H9 (cell line): ENCODE data around the gene LPP. TPM values are rescaled to one million over a fixed set of nuclear protein-coding genes. Genes with fewer than 3 reads are reported as not detected.

Experiments used
- DNase-seq: peaks from one replicate; pipeline ENCODE4 v3.0.0-alpha.2; 2017
- H2AFZ ChIP-seq: one replicate; pipeline ENCODE4 v1.6.1; 2013; ENCODE audit warnings: mild to moderate bottlenecking, low read length, control low read depth, moderate library complexity
- H2AK5ac ChIP-seq: 2 replicates; pipeline ENCODE4 v1.6.1; 2013; ENCODE audit warnings: low read length, control low read depth, mixed read lengths; ENCODE audit not compliant: insufficient read length
- H2BK120ac ChIP-seq: one replicate; pipeline ENCODE4 v1.6.1; 2013; ENCODE audit warnings: low read depth, mild to moderate bottlenecking, low read length, control low read depth, inconsistent platforms; ENCODE audit not compliant: poor library complexity, severe bottlenecking
- H2BK12ac ChIP-seq: 2 replicates; pipeline ENCODE4 v1.6.1; 2013; ENCODE audit warnings: low read length, control low read depth, mixed read lengths, low read depth; ENCODE audit not compliant: insufficient read length
- H2BK15ac ChIP-seq: 2 replicates; pipeline ENCODE4 v1.6.1; 2013; ENCODE audit warnings: low read depth, low read length, control low read depth
- H2BK20ac ChIP-seq: one replicate; pipeline ENCODE4 v1.6.1; 2013; ENCODE audit warnings: low read depth, mild to moderate bottlenecking, low read length, control low read depth, inconsistent platforms; ENCODE audit not compliant: poor library complexity, severe bottlenecking
- H2BK5ac ChIP-seq: 2 replicates; pipeline ENCODE4 v1.6.1; 2013; ENCODE audit warnings: low read length, control low read depth, mixed read lengths; ENCODE audit not compliant: insufficient read length
- H3K14ac ChIP-seq: 2 replicates; pipeline ENCODE4 v1.6.1; 2013; ENCODE audit warnings: low read length, control low read depth; ENCODE audit not compliant: insufficient read depth
- H3K18ac ChIP-seq: 2 replicates; pipeline ENCODE4 v1.6.1; 2013; ENCODE audit warnings: low read depth, mild to moderate bottlenecking, mixed read lengths, low read length, control low read depth; ENCODE audit not compliant: insufficient read length
- H3K23ac ChIP-seq: 2 replicates; pipeline ENCODE4 v1.6.1; 2013; ENCODE audit warnings: low read length, control low read depth, mixed read lengths, low read depth; ENCODE audit not compliant: insufficient read length
- H3K23me2 ChIP-seq: 2 replicates; pipeline ENCODE4 v1.6.1; 2013; ENCODE audit warnings: low read depth, mild to moderate bottlenecking, mixed read lengths, low read length, control low read depth; ENCODE audit not compliant: insufficient read length, poor library complexity, severe bottlenecking
- H3K27ac ChIP-seq: 2 replicates; pipeline ENCODE4 v1.5.1; 2013; ENCODE audit warnings: low read length, control low read depth, mixed read lengths, low read depth; ENCODE audit not compliant: insufficient read length
- H3K27me3 ChIP-seq: 2 replicates; pipeline ENCODE4 v1.6.1; 2013; ENCODE audit warnings: low read length, control low read depth, inconsistent platforms; ENCODE audit not compliant: insufficient read depth
- H3K4ac ChIP-seq: 2 replicates; pipeline ENCODE4 v1.6.1; 2013; ENCODE audit warnings: low read depth, mild to moderate bottlenecking, control low read depth, inconsistent platforms, low read length, moderate library complexity
- H3K4me1 ChIP-seq: 2 replicates; pipeline ENCODE4 v1.6.1; 2013; ENCODE audit warnings: low read length, control low read depth, inconsistent platforms; ENCODE audit not compliant: insufficient read depth
- H3K4me2 ChIP-seq: 2 replicates; pipeline ENCODE4 v1.6.1; 2013; ENCODE audit warnings: low read length, control low read depth, mixed read lengths; ENCODE audit not compliant: insufficient read length, insufficient read depth
- H3K56ac ChIP-seq: 2 replicates; pipeline ENCODE4 v1.6.1; 2013; ENCODE audit warnings: low read depth, mild to moderate bottlenecking, mixed read lengths, low read length, control low read depth; ENCODE audit not compliant: insufficient read length
- H3K79me1 ChIP-seq: 2 replicates; pipeline ENCODE4 v1.6.1; 2013; ENCODE audit warnings: low read depth, mild to moderate bottlenecking, moderate library complexity, low read length, control low read depth, inconsistent platforms; ENCODE audit not compliant: insufficient read depth, poor library complexity, severe bottlenecking
- H3K79me2 ChIP-seq: 2 replicates; pipeline ENCODE4 v1.6.1; 2013; ENCODE audit warnings: low read length, control low read depth, inconsistent platforms; ENCODE audit not compliant: insufficient read depth
- H3K9ac ChIP-seq: 2 replicates; pipeline ENCODE4 v1.6.1; 2013; ENCODE audit warnings: low read length, control low read depth, mixed read lengths; ENCODE audit not compliant: insufficient read length; ENCODE audit errors: extremely low read depth
- H3K9me3 ChIP-seq: one replicate; pipeline ENCODE4 v1.6.1; 2013; ENCODE audit warnings: low read depth, low read length, inconsistent platforms; ENCODE audit not compliant: control insufficient read depth
- H3T11ph ChIP-seq: one replicate; pipeline ENCODE4 v1.6.1; 2013; ENCODE audit warnings: mild to moderate bottlenecking, low read length, control low read depth, inconsistent platforms
- H4K20me1 ChIP-seq: one replicate; pipeline ENCODE4 v1.6.1; 2013; ENCODE audit not compliant: control insufficient read depth, insufficient read length, insufficient read depth
- H4K5ac ChIP-seq: 2 replicates; pipeline ENCODE4 v1.6.1; 2013; ENCODE audit warnings: low read depth, mild to moderate bottlenecking, mixed read lengths, low read length, control low read depth; ENCODE audit not compliant: insufficient read length
- H4K8ac ChIP-seq: replicated peaks from 2 replicates; pipeline ENCODE4 v1.6.1; 2013; ENCODE audit warnings: low read length, control low read depth, mixed read lengths, low read depth; ENCODE audit not compliant: insufficient read length
- H4K91ac ChIP-seq: 2 replicates; pipeline ENCODE4 v1.6.1; 2013; ENCODE audit warnings: low read depth, mild to moderate bottlenecking, moderate library complexity, mixed read lengths, low read length, control low read depth; ENCODE audit not compliant: insufficient read length
- H3K27ac Mint-ChIP-seq, 3 experiments: 2 replicates in 2 of 3; 3 replicates in 1 of 3; pipeline ENCODE4 v1.8.0; 2020 to 2021; ENCODE audit warnings: mixed read lengths in 3 of 3, mild to moderate bottlenecking in 1 of 3, moderate library complexity in 1 of 3
- H3K27me3 Mint-ChIP-seq: 2 replicates; pipeline ENCODE4 v1.8.0; 2021; ENCODE audit warnings: low read depth, mild to moderate bottlenecking, moderate library complexity, mixed read lengths
- H3K36me3 Mint-ChIP-seq, 3 experiments: 2 replicates in 2 of 3; 3 replicates in 1 of 3; pipeline ENCODE4 v1.8.0; 2020 to 2021; ENCODE audit warnings: low read depth in 3 of 3, mixed read lengths in 3 of 3; ENCODE audit not compliant: insufficient read depth in 1 of 3
- H3K4me1 Mint-ChIP-seq, 2 experiments: 2 replicates each; pipeline ENCODE4 v1.8.0; 2020; ENCODE audit warnings: mixed read lengths in 2 of 2
- H3K4me3 Mint-ChIP-seq, 2 experiments: 2 replicates in 1 of 2; 3 replicates in 1 of 2; pipeline ENCODE4 v1.8.0; 2020 to 2021; ENCODE audit warnings: mild to moderate bottlenecking in 2 of 2, mixed read lengths in 2 of 2, moderate library complexity in 1 of 2
- H3K9me3 Mint-ChIP-seq, 2 experiments: 2 replicates in 1 of 2; 3 replicates in 1 of 2; pipeline ENCODE4 v1.8.0; 2020; ENCODE audit warnings: mild to moderate bottlenecking in 2 of 2, mixed read lengths in 2 of 2, moderate library complexity in 1 of 2
- CTCF ChIP-seq: fragments of 200-600 bp; sonication (generic); conservative IDR thresholded peaks from 3 replicates; pipeline ENCODE4 v1.8.0; 2021; ENCODE audit warnings: antibody characterized with exemption, mild to moderate bottlenecking
- WGBS: extraction: QIAGEN DNeasy Blood & Tissue Kit; methylation state at CpG from one replicate; pipeline ENCODE4 v1.1.7; 2013; ENCODE audit warnings: missing lambda C conversion rate, low lambda C conversion rate, mixed read lengths; ENCODE audit not compliant: insufficient read length; ENCODE audit errors: extremely low coverage; 5-methylcytosine and 5-hydroxymethylcytosine counted together
- total RNA-seq: library from RNA; stranded (reverse); gene quantifications from 2 replicates; pipeline ENCODE4 v1.2.1, GENCODE V29; 2021

LPP gene
- total RNA-seq, 1 experiment from 2014 or later, result 64.6 TPM

- H2AFZ ChIP-seq, result no peak overlapping the region
- H4K8ac ChIP-seq, result no peak overlapping the region
- H4K20me1 ChIP-seq, result no peaks in the 10 kb centered on the region
- no peak overlapping the region for H3K18ac ChIP-seq
- H3K23ac ChIP-seq, result no peak overlapping the region
- H3K9me3 ChIP-seq, result no peaks in the 10 kb centered on the region
- H3K79me2 ChIP-seq, result no peaks in the 10 kb centered on the region
- no CpG with 5 or more reads among the region's 2 CpGs for WGBS
- H3K79me1 ChIP-seq, result no peaks in the 10 kb centered on the region
- Mint-ChIP-seq H3K36me3 (no peaks in the 10 kb centered on the region), H3K27ac (no peak overlapping the region), H3K4me3 (no peak overlapping the region), H3K4me1 (no peaks in the 10 kb centered on the region), H3K9me3 (no peaks in the 10 kb centered on the region), H3K27me3 (no peaks in the 10 kb centered on the region)
- no peak overlapping the region for H2BK5ac ChIP-seq
- H3K4me1 ChIP-seq, result no peaks in the 10 kb centered on the region
- H2BK20ac ChIP-seq, result no peak overlapping the region
- H2BK15ac ChIP-seq, result no peak overlapping the region
- no peak for DNase-seq
- no peak overlapping the region for H3T11ph ChIP-seq
- H2BK120ac ChIP-seq, result no peak overlapping the region
- no peak overlapping the region for H3K4me2 ChIP-seq
- no peak overlapping the region for H3K14ac ChIP-seq
- no peak overlapping the region for H4K91ac ChIP-seq
- H3K56ac ChIP-seq, result no peak overlapping the region
- H2AK5ac ChIP-seq, result no peak overlapping the region
- H3K4ac ChIP-seq, result no peak overlapping the region
- TF ChIP-seq CTCF, result no peak
- no peak overlapping the region for H4K5ac ChIP-seq
- no peak overlapping the region for H3K9ac ChIP-seq
- H2BK12ac ChIP-seq, result no peak overlapping the region
- H3K27me3 ChIP-seq, result no peaks in the 10 kb centered on the region
- H3K27ac ChIP-seq, result no peak overlapping the region
- H3K23me2 ChIP-seq, result no peaks in the 10 kb centered on the region
These were observed 573.1 kb downstream of the LPP start for GRCh38 chr3:188727052-188727451.
